Testis (tissue), 3 donors: ENCODE measurements around the gene TLE4. TPM values are rescaled to one million over a fixed set of nuclear protein-coding genes. Genes with fewer than 3 reads are reported as not detected.
A peak's percentile ranks its signal among the peaks of the same experiment; 100 is the strongest.

ENCODE experiments used
- DNase-seq: peaks from one replicate; pipeline ENCODE4 v3.0.0-alpha.2; 2019
- H3K27ac ChIP-seq, 2 donors: fragments of 200-600 bp; sonication (generic); one replicate each; pipeline ENCODE4 v1.5.1; 2019
- H3K27me3 ChIP-seq: fragments of 200-600 bp; sonication (generic); one replicate; pipeline ENCODE4 v1.5.1; 2019
- H3K36me3 ChIP-seq: fragments of 200-600 bp; sonication (generic); one replicate; pipeline ENCODE4 v1.5.1; 2017; ENCODE audit warnings: low read depth; ENCODE audit errors: missing control alignments
- H3K4me1 ChIP-seq: fragments of 200-600 bp; sonication (generic); one replicate; pipeline ENCODE4 v1.5.1; 2019
- H3K4me3 ChIP-seq, 2 donors: fragments of 200-600 bp; sonication (generic); one replicate each; pipeline ENCODE4 v1.5.1; 2017 to 2019
- H3K9me3 ChIP-seq: fragments of 200-600 bp; sonication (generic); one replicate; pipeline ENCODE4 v1.5.1; 2017
- CTCF ChIP-seq, 3 experiments: fragments of 450-650 bp in 2 of 3; fragments of 200-600 bp in 1 of 3; sonication (generic) in 1 of 3; IDR thresholded peaks; one replicate each; pipeline ENCODE4 v1.5.1; 2016 to 2019; ENCODE audit warnings: antibody characterized with exemption in 3 of 3, mild to moderate bottlenecking in 2 of 3, moderate library complexity in 1 of 3
- POLR2A ChIP-seq: fragments of 450-650 bp; IDR thresholded peaks from one replicate; pipeline ENCODE4 v1.6.1; 2017; ENCODE audit warnings: antibody characterized with exemption, mild to moderate bottlenecking, moderate library complexity
- WGBS, 2 donors: methylation state at CpG; one replicate each; pipeline ENCODE4 v1.1.5; 2018; 5-methylcytosine and 5-hydroxymethylcytosine counted together
- intact Hi-C: fragments of 100-400 bp; cut with DNase I; formaldehyde crosslinking; loops from one replicate; pipeline ENCODE4 v1.15.1; 2023; ENCODE audit warnings: low total_unique reads
- polyA plus RNA-seq: library from polyadenylated mRNA; stranded (reverse); fragments of 350-450 nt; fragmentation: Illumina TruSeq; extraction: RNeasy Lipid Tissue Mini Kit (QIAGEN cat#74804); gene quantifications from one replicate; pipeline ENCODE4 v1.2.3, GENCODE V29; 2014; ENCODE audit warnings: low read depth, low replicate concordance; ENCODE audit not compliant: insufficient read depth
- total RNA-seq, 2 donors: library from RNA; depleted of rRNA; stranded (reverse); fragments of >200 nt; gene quantifications; one replicate each; pipeline ENCODE4 v1.2.3, GENCODE V29; 2016

TLE4 gene
- total and polyA plus RNA-seq, 3 donors from 2014 or later = 223 to 311 (median 292) TPM

DNA sequence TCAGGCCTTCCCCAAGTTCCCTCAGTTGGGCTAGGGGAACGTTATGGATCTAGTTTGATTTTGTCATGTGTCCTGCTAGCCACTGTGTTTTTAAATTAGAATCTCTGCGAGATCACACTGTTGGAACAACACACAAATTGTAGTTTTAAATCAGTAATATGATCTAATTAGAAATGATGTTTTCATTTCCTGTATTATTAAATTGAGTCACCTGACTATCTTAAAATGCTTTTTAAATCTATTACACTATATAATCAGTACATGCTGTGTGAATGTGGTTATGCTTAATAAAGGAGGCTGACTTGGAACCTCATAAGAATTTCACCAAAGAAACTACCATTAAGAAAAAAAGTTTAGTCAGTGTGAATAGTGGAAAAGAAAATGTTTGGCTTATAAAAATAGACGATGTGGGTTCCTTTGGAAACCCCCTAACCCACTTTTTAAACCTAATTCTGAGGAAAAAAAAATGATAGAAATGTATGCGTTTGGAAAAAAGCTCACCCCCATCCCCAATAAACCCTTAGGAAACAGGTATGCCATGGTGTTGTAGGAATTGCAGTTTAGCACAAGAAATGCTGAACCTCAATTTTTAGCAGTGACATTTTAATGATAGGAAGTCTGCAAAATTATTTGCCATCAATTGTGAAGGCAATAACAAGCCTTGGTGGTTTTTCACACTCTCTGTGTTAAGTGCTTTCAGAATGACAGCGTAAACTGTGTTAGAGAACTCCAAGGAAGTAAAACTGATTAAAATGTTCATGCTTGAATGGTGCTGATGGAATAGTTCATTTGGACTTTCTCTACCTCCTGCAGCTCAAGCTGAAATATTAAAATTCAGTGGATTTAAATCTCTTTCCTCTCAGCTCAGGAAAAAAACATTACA, 59.0 kb downstream of the TLE4 start:
- 85 to 87% methylated on average over 5 of the region's 5 CpGs for WGBS, 2 donors
- no peak overlapping the region for H3K4me3 ChIP-seq
- no peak for DNase-seq
- H3K4me1 ChIP-seq = peaks cover 7% of the 10 kb centered on the region
- TF ChIP-seq POLR2A (no peak), CTCF (IDR thresholded peaks at IDR 0.05) (no peak)
- intact Hi-C loops = no loop called here
- no peaks in the 10 kb centered on the region for H3K27me3 ChIP-seq
- peak overlapping the region in 1 of 2 donors; percentile 50 for H3K27ac ChIP-seq
- no peaks in the 10 kb centered on the region for H3K9me3 ChIP-seq
- H3K36me3 ChIP-seq = no peaks in the 10 kb centered on the region

GRCh38 chr9:79632060-79632459, 60.3 kb downstream of the TLE4 start:
- TF ChIP-seq POLR2A (no peak), CTCF (IDR thresholded peaks at IDR 0.05) (no peak)
- H3K36me3 ChIP-seq = no peaks in the 10 kb centered on the region
- peaks cover 7% of the 10 kb centered on the region for H3K4me1 ChIP-seq
- no peak overlapping the region for H3K4me3 ChIP-seq
- no peak overlapping the region for H3K27ac ChIP-seq
- no peaks in the 10 kb centered on the region for H3K27me3 ChIP-seq
- intact Hi-C loops = no loop called here
- 94 to 98% methylated on average over 5 of the region's 5 CpGs for WGBS, 2 donors
- no peak for DNase-seq
- no peaks in the 10 kb centered on the region for H3K9me3 ChIP-seq

- TF ChIP-seq CTCF (IDR thresholded peaks at IDR 0.05) = no peak
- TF ChIP-seq POLR2A = no peak
- no peaks in the 10 kb centered on the region for H3K36me3 ChIP-seq
- intact Hi-C loops = no loop called here
- H3K27ac ChIP-seq = no peak overlapping the region
- peaks cover 7% of the 10 kb centered on the region for H3K4me1 ChIP-seq
- 83 to 86% methylated on average over 1 of the region's 1 CpG for WGBS, 2 donors
- H3K9me3 ChIP-seq = no peaks in the 10 kb centered on the region
- DNase-seq = no peak
- no peaks in the 10 kb centered on the region for H3K27me3 ChIP-seq
- no peak overlapping the region for H3K4me3 ChIP-seq
Observed at GRCh38 chr9:79632705-79633104, 60.9 kb downstream of the TLE4 start.

DNA sequence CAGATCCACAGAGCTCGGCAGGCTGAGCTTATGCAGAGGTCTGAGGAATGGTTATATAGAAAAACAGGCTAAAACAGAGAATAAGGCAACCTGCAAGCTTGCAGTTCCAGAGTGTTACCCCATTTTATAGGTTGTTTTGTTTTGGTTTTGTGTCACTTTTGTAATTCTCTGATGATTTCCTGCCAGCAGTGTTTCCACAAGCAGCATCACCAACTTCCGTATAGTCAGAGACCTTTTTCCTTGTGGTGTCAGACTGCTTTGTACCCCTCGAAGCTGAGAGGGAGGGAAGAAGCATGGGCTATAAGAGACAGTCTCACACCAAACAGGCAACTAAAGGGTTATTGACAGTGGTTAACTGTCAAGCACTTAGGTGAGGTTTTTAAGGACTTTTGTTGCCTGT, 61.8 kb downstream of the TLE4 start:
- Histone ChIP-seq H3K4me3 (no peak overlapping the region), H3K9me3 (no peaks in the 10 kb centered on the region), H3K27ac (no peak overlapping the region), H3K36me3 (no peaks in the 10 kb centered on the region), H3K4me1 (peaks cover 7% of the 10 kb centered on the region), H3K27me3 (no peaks in the 10 kb centered on the region)
- TF ChIP-seq POLR2A = no peak
- TF ChIP-seq CTCF (IDR thresholded peaks at IDR 0.05) = no peak
- 81 to 88% methylated on average over 3 of the region's 3 CpGs for WGBS, 2 donors
- intact Hi-C loops = no loop called here
- DNase-seq = no peak
